ENCODE measurements around the gene MSI2.

DNA sequence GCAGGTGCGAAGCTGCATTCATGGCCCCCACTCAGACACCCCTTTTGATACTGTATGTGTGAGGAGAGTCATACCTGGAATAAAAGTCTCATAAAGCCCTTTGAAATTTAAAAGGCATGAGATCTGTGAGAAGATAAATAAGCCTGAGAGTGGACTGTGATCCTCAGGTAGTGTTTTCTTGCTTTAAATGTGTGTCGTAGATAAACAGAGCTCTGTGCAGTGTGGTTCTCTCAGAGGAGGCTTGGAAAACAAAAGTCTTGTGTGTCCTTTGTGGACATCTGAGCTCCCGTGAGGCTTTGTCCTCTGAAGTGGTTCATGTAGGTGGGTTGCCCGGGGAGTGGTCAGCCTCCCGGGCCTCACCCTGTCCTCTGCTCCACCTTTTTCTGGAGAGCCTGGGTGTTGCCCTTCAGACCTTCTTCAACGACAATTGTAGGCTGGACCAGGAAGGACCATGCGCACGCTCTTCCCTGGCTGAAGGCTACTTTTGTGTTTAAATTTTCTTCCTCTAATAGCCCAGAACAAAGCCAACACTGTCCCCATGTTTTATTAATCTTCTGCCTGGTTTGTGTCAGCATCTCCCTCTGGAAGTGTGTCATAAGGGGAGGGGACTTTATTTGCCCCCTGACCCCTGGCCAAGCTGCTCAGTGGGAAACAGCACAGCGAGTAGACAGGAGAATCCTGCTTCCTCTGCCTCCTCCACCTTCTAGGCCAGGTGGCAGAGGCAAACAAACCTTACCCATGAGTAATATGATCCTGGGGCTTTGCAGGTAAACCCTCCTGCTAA, 151.2 kb downstream of the MSI2 start:
- TF ChIP-seq CTCF (IDR thresholded peaks at IDR 0.05) (no peak), POLR2A (IDR thresholded peaks at IDR 0.05) (no peak)

Data from sigmoid colon (tissue), 3 donors.